HG02885 (cell line): ENCODE measurements around the gene APOO.

Source experiments
- ATAC-seq: cut with Tn5 transposase; IDR thresholded peaks from one replicate; pipeline ENCODE4 v1.9.1; 2021; ENCODE audit warnings: mild to moderate bottlenecking; ENCODE audit not compliant: unreplicated experiment, poor library complexity

Gene APOO

GRCh38 chrX:23822841-23823240, 84.9 kb downstream of the APOO start:
- ATAC-seq = no peak

- ATAC-seq = no peak
Measured at GRCh38 chrX:23822397-23822796, 85.3 kb downstream of the APOO start.

GRCh38 chrX:23821847-23822246, 85.9 kb downstream of the APOO start:
- no peak for ATAC-seq

GRCh38 chrX:23820235-23820782, 87.4 kb downstream of the APOO start:
- no peak for ATAC-seq

- ATAC-seq = no peak
Measured at GRCh38 chrX:23819385-23820234, 88.1 kb downstream of the APOO start.

- ATAC-seq = no peak
Measured at GRCh38 chrX:23817979-23818336, 89.8 kb downstream of the APOO start.

- no peak for ATAC-seq
Measured at GRCh38 chrX:23816179-23816578, 91.6 kb downstream of the APOO start.

GRCh38 chrX:23815376-23815775, 92.4 kb downstream of the APOO start:
- ATAC-seq = no peak

- ATAC-seq = no peak
Measured at GRCh38 chrX:23813808-23814207, 93.9 kb downstream of the APOO start.

GRCh38 chrX:23811656-23812055, 96.1 kb downstream of the APOO start:
- ATAC-seq = no peak

GRCh38 chrX:23811108-23811651, 96.6 kb downstream of the APOO start:
- ATAC-seq = no peak

GRCh38 chrX:23810279-23810678, 97.5 kb downstream of the APOO start:
- ATAC-seq = no peak

- ATAC-seq = no peak
Measured at GRCh38 chrX:23805389-23805788, 102.3 kb downstream of the APOO start.

GRCh38 chrX:23804578-23804977, 103.2 kb downstream of the APOO start:
- no peak for ATAC-seq

GRCh38 chrX:23803931-23804381, 103.8 kb downstream of the APOO start:
- no peak for ATAC-seq

- ATAC-seq = no peak
Measured at GRCh38 chrX:23802431-23802830, 105.3 kb downstream of the APOO start.

- ATAC-seq = no peak
Measured at GRCh38 chrX:23799469-23800065, 108.2 kb downstream of the APOO start.

- ATAC-seq = no peak
Measured at GRCh38 chrX:23797371-23798128, 110.2 kb downstream of the APOO start.

- ATAC-seq = no peak
Measured at GRCh38 chrX:23795221-23795620, 112.5 kb downstream of the APOO start.

- ATAC-seq = no peak
Measured at GRCh38 chrX:23792861-23793553, 114.7 kb downstream of the APOO start.
